Adrenal gland (tissue), 5 donors: ENCODE measurements around the gene FAM219B.

Source experiments
- POLR2A ChIP-seq, 2 donors: fragments of 450-650 bp; IDR thresholded peaks; one replicate each; pipeline ENCODE4 v1.6.1; 2017; ENCODE audit warnings: antibody characterized with exemption in 2 of 2, mild to moderate bottlenecking in 2 of 2, moderate library complexity in 1 of 2
- TF ChIP-seq, protein P1 (sequence below), 6 experiments: fragments of 450-650 bp in 4 of 6; fragments of 200-600 bp in 2 of 6; sonication (generic) in 1 of 6; IDR thresholded peaks; 1 replicate in 5 of 6; 2 replicates in 1 of 6; pipeline versions ENCODE4 v1.5.1 to v1.8.0; 2016 to 2021; ENCODE audit warnings: antibody characterized with exemption in 6 of 6, mild to moderate bottlenecking in 2 of 6, moderate library complexity in 1 of 6
- donor health status: DM: no; HTN: no; CAD: no.

DNA sequence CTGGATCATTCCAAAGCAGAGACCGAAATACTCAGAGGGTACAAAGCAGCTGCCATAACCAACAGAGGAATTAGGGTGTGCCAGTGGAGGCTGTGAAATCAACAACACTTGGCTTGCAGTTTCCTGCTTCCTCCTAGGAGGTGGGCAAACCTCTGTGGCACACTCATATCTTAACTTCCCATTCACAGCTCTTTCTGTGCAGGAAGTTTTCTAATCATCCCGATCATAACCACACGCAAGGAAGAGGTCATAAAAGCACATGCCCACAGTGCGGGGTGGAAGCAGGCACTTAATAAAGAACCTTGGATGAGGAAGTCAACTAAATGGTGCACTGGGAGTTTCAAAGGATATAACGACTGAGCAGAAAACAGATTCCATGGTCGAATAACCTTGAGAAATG is 38.6 kb downstream of the FAM219B start:
- no peak for TF ChIP-seq POLR2A (IDR thresholded peaks at IDR 0.05)
- TF ChIP-seq, protein P1, sequence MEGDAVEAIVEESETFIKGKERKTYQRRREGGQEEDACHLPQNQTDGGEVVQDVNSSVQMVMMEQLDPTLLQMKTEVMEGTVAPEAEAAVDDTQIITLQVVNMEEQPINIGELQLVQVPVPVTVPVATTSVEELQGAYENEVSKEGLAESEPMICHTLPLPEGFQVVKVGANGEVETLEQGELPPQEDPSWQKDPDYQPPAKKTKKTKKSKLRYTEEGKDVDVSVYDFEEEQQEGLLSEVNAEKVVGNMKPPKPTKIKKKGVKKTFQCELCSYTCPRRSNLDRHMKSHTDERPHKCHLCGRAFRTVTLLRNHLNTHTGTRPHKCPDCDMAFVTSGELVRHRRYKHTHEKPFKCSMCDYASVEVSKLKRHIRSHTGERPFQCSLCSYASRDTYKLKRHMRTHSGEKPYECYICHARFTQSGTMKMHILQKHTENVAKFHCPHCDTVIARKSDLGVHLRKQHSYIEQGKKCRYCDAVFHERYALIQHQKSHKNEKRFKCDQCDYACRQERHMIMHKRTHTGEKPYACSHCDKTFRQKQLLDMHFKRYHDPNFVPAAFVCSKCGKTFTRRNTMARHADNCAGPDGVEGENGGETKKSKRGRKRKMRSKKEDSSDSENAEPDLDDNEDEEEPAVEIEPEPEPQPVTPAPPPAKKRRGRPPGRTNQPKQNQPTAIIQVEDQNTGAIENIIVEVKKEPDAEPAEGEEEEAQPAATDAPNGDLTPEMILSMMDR (IDR thresholded peaks at IDR 0.05) = no peak
